Lung microvascular endothelial cell (primary cell): ENCODE results near the gene TCF12. TPM values are rescaled to one million over a fixed set of nuclear protein-coding genes. Genes with fewer than 3 reads are reported as not detected.
A peak's percentile ranks its signal among the peaks of the same experiment; 100 is the strongest.
"Not testable (repeated sequence)": the region's sequence is repeated elsewhere in the genome, so short reads cannot be mapped to it uniquely, and the experiment has no call there.

Experiments
- DNase-seq, 2 donors: peaks; one replicate each; pipeline versions ENCODE4 v3.0.0 to v3.0.0-alpha.2; 2010; ENCODE audit warnings: low read depth in 2 of 2
- total RNA-seq: library from RNA; depleted of rRNA; stranded (reverse); fragments of >200 nt; gene quantifications from 2 replicates; pipeline ENCODE4 v1.2.1, GENCODE V29; 2014

Gene TCF12
- total RNA-seq, 1 donor from 2014 or later, result 94.4 TPM

GRCh38 chr15:57133127-57133968 is 214.9 kb downstream of the TCF12 start:
- DNase-seq, result peak; percentile 40 to 52

- no peak for DNase-seq
Observed at GRCh38 chr15:57134071-57134605, 215.7 kb downstream of the TCF12 start.

DNA sequence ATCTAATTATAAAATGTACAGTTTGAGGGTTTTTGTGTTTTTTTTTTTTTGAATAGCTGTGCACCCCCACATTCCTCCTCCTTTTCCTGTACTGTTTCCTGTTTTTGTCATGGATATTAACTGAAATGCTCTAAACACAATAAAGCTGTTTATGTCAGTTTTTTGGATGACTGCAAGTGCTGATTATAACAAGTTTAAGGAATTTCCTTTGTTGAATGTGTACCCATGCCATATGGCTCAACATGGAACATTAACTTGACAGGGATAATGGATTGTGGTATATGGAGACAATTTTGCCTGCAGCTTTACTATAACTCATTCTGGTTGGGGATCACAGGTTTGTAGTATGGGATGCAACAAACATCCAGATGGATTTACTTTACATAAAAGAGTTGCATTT is 216.4 kb downstream of the TCF12 start:
- DNase-seq, result peak; percentile 84 to 87

DNA sequence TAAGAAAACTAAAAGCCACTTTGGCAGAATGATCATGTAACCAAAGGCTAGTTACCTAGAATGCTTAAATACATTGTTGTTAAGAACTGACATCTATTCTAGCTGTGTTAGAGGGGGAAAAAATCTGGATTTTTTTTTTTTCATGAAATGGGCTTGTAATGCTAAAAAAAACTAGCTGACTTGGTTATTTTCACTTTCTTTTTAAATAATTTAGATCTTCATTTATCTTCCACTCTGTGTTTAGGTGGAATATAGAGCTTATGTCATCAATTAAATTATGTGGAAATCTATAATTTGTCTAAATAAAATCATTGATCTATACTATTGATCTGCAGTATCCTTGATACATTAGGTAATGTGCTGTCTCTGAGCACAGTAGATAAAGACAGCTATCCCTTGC is 217.4 kb downstream of the TCF12 start:
- no peak for DNase-seq

DNA sequence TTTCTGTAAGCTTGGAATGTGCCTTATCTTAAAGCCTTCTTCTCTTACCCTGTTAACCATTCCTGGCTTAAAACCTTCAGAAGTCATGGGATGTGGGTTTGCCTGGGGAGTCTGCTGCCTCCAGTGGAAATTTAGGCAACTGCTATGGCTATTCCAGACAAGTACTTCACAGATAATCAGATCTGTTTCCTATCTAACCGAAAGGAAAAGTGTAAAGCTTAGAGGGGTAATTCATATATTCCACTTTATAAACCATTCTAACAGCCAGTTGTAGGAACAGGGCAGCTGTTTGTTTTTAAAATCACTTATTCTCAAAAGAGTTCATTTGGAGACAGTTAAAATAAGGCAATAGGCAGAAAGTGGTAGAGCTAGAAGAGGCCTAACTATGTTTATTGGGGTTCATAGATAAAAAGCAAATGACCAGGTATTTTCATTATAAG is 219.9 kb downstream of the TCF12 start:
- peak; percentile 69 to 81 for DNase-seq

DNA sequence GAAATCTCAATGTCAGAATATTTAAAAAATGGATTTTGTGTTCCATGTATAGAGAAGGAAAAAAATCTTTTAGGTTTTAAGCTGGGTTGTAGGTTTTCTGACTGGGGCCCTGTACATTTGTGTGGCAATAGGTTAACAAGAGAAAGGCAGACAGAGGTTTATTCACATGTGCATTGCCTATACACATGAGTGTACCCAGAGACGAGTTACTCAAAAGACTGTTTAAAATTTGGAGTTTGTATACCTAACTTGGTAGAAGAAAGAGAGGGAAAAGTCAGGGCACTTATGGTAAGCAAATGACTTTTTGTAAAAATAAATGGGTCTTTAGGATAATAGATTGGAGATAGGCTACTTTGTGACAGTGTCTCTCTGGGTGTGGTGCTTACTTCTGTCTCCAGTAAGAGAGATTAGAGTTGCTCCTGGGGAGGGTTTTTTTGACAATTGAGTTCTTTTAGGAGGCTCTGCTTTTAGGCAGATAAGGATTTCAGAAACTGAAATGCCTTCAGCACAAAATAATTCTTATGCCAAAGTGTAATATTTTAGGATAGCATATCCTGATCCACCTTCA is 225.2 kb downstream of the TCF12 start:
- no peak for DNase-seq

GRCh38 chr15:57144448-57144847 is 226.0 kb downstream of the TCF12 start:
- no peak for DNase-seq

DNA sequence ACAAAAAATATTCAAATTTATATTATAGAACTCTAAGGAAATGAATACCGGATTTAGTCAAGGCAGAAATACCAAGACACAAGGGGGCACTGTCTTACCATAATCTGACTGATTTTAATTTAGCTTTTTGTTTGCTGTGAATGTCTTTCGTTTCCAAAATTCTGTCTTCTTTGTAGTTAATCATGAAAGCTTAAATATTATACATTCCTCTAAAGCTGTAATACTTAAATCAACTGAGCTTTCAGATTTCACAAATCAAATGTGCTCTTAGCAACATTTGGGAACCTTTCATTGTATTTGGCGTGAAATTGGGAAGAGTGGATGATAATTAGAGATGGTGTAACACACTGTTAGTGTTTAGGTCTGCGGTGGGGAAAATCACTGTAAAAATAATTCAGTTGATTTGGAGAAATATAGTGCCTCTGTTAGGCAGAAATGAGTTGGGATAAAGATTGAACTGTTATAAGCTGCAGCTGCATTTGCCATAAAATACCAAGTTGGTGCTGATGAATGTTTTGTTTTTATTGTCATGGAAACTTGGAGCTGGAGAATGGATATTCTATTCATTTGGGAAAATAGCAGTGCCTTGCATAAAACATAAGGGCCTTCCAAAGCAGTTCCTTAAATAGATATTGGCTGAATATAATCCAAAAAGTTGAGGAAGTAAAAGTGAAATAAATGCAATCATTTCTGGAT is 228.2 kb downstream of the TCF12 start:
- peak; percentile 69 to 79 for DNase-seq

- DNase-seq, result no peak
Observed at GRCh38 chr15:57147621-57148020, 229.2 kb downstream of the TCF12 start.

- no peak for DNase-seq
Observed at GRCh38 chr15:57148262-57148661, 229.8 kb downstream of the TCF12 start.

DNA sequence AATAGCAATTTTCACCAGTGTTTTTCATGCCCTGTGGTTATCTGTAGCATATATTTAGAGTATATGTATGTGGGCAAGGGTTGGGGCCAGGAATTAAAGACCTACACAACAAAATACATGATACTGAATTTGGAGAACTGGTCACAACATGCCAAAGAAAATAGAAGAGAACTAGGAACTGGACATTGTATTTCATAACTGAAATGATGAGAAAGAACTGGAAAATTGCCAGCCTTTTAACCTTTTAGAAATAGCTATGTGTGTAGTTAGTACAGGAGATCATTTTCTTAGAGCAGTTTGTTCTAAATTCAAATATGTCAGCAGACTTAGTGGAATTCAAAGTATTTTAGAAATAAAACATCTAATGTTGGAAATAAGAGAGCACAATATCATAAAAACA is 230.8 kb downstream of the TCF12 start:
- peak; percentile 20 to 85 for DNase-seq

DNA sequence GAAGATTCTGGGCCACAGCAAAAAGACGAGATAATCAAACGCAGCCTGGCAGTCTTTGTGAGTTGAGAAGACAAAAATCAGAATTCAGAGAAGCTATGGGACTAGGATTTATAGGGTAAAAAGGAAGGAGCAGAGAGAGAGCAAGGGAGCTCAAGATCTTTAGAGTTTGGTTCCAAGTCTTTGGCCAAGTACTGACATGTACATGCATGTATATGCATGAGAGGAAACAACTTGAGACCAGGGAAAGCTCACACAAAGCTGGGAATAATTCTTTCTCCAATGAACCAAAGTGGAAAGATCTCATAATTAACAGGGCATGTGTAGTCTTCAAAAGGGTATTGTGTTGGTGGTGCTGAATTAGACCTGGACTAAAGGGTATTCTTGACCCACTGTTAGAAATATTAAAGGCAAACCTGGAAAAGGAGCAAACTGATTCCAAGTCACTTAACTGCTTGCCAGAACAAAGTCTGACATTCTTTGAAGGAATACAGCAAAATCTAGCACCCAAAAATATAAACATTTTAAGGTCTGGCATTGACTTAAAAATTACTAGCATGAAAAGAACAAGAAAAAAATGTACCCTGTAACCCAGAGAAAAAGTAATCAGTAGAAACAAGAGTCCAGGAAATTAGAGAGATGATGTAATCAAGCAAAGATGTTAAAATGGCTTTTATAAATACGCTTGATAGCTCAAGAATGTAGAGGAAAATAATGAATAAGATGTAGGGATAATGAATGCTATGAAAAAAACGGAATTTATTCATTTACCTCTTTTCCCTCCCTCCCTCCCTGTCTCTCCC is 231.8 kb downstream of the TCF12 start:
- DNase-seq, result peak in 1 of 2 donors; percentile 26

- DNase-seq, result not testable (repeated sequence)
Observed at GRCh38 chr15:57150866-57151203, 232.4 kb downstream of the TCF12 start.

- no peak for DNase-seq
Observed at GRCh38 chr15:57152133-57152532, 233.7 kb downstream of the TCF12 start.

GRCh38 chr15:57152666-57153539 is 234.5 kb downstream of the TCF12 start:
- DNase-seq, result peak; percentile 88 to 91

GRCh38 chr15:57156210-57156884 is 237.9 kb downstream of the TCF12 start:
- no peak for DNase-seq

DNA sequence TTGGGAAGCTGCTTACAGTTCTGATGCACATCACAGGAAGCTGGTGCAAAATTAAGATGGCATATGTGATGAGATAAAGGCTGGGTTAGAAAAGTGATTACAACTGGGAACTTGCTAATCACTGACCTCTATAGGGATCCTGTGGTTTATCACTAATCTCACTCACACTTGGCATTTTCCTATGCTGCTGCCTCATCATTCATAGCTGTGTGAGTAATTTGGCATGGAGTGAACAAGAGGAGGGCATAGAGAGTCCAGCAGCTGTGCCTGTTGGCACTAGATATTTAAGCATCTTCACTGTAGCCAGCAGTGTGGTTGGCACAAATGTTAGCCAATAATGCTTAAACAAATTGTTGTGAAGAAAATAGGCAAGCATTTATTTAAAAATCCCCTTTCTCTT is 240.1 kb downstream of the TCF12 start:
- DNase-seq, result peak; percentile 29 to 63

- DNase-seq, result peak in 1 of 2 donors; percentile 57
Observed at GRCh38 chr15:57158997-57159668, 240.7 kb downstream of the TCF12 start.

DNA sequence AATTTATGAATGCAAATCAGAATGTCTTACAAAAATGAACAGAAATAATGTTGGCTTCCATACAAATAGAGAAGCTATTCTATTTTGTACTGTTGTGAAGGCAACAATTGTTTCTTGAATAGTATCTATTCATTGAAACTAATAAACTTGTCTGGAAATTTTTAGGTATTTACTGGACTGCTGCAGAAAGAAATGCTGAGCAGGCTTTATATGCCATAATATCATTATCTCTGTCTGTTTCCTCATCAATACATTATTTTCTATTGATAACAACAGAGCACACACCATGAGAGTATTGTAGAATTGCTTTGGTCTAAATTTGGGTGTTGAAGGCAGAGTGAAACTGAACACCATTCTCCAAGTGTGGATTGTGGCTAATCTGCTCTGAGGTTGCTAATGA is 241.3 kb downstream of the TCF12 start:
- DNase-seq, result no peak
